HepG2 (cell line): ENCODE data around the gene DPH7.

Experiments
- CTCF ChIP-seq: sonication (generic); formaldehyde crosslinking; IDR thresholded peaks from 2 replicates; pipeline ENCODE4 v1.5.0; 2020; ENCODE audit warnings: mild to moderate bottlenecking, missing genetic modification reagents, moderate library complexity
- GTF2F1 ChIP-seq: fragments of 150-350 bp; IDR thresholded peaks from 2 replicates; pipeline ENCODE4 v1.6.1; 2014; ENCODE audit warnings: low read length
- NFAT5 ChIP-seq: sonication (generic); formaldehyde crosslinking; IDR thresholded peaks from 2 replicates; pipeline ENCODE4 v1.4.0; 2020; ENCODE audit warnings: missing genetic modification reagents
- NFIC ChIP-seq: IDR thresholded peaks from 2 replicates; pipeline ENCODE4 v1.6.1; 2012; ENCODE audit warnings: mild to moderate bottlenecking, low read length, inconsistent platforms
- POLR2AphosphoS5 ChIP-seq: IDR thresholded peaks from 2 replicates; pipeline ENCODE4 v1.6.1; 2012; ENCODE audit warnings: low read depth, low read length
- RAD51 ChIP-seq: fragments of 450-650 bp; IDR thresholded peaks from 2 replicates; pipeline ENCODE4 v1.6.1; 2016; ENCODE audit warnings: borderline replicate concordance
- SNAPC2 ChIP-seq: sonication (generic); formaldehyde crosslinking; IDR thresholded peaks from 2 replicates; pipeline ENCODE4 v1.8.1; 2022; ENCODE audit warnings: mild to moderate bottlenecking, missing genetic modification reagents
- TF ChIP-seq, protein P1 (sequence below): sonication (generic); formaldehyde crosslinking; IDR thresholded peaks from 2 replicates; pipeline ENCODE4 v1.4.0; 2020; ENCODE audit warnings: mild to moderate bottlenecking, missing genetic modification reagents

GRCh38 chr9:137515338-137515724, 63.4 kb downstream of the DPH7 start:
- no peak for TF ChIP-seq CTCF (CRISPR knock-in tag)
- TF ChIP-seq NFAT5 (CRISPR knock-in tag): no peak
- no peak for TF ChIP-seq SNAPC2 (CRISPR knock-in tag)
- TF ChIP-seq RAD51: no peak
- TF ChIP-seq POLR2AphosphoS5: no peak
- TF ChIP-seq NFIC: no peak
- no peak for TF ChIP-seq GTF2F1
- TF ChIP-seq, protein P1, sequence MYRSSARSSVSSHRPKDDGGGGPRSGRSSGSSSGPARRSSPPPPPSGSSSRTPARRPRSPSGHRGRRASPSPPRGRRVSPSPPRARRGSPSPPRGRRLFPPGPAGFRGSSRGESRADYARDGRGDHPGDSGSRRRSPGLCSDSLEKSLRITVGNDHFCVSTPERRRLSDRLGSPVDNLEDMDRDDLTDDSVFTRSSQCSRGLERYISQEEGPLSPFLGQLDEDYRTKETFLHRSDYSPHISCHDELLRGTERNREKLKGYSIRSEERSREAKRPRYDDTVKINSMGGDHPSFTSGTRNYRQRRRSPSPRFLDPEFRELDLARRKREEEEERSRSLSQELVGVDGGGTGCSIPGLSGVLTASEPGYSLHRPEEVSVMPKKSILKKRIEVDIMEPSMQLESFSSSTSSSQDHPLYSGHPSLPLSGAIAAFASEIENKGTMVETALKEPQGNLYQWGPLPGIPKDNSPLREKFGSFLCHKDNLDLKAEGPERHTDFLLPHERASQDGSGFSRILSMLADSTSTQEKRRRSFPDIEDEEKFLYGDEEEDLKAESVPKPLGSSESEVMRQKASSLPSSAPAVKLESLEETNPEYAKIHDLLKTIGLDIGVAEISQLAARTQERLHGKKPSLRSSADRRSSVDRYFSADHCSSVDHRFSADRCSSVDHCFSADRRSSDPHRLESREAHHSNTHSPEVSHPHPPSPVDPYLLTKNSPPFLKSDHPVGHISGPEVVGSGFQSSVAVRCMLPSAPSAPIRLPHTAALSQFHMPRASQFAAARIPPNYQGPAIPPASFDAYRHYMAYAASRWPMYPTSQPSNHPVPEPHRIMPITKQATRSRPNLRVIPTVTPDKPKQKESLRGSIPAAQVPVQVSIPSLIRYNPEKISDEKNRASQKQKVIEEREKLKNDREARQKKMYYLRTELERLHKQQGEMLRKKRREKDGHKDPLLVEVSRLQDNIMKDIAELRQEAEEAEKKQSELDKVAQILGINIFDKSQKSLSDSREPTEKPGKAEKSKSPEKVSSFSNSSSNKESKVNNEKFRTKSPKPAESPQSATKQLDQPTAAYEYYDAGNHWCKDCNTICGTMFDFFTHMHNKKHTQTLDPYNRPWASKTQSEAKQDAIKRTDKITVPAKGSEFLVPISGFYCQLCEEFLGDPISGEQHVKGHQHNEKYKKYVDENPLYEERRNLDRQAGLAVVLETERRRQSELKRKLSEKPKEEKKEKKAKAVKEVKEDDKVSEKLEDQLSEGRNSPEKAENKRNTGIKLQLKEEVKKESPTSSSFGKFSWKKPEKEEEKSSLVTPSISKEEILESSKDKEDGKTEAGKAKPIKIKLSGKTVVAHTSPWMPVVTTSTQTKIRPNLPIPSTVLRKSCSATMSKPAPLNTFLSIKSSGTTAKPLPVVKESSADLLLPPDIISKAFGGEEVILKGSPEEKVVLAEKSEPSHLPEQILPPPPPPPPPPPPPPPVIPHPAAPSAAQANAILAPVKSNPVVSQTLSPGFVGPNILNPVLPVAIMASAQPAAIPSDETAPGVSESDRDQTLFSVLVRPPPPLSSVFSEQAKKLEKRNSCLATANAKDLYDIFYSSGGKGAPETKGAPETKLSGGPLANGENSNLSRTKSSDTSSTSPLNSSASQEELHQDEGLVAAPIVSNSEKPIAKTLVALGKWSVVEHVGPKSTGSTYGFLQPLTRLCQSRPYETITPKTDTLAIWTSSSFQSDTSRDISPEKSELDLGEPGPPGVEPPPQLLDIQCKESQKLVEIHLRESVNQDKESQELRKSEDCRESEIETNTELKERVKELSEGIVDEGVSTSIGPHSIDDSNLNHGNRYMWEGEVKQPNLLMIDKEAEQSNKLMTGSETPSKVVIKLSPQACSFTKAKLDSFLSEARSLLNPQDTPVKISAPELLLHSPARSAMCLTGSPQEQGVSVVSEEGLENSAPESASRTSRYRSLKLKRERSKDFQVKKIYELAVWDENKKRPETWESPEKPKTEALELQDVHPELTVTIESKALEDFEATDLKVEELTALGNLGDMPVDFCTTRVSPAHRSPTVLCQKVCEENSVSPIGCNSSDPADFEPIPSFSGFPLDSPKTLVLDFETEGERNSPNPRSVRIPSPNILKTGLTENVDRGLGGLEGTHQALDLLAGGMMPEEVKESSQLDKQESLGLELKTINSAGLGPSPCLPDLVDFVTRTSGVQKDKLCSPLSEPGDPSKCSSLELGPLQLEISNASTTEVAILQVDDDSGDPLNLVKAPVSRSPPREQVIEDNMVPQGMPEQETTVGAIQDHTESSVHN (CRISPR knock-in tag): no peak
